ENCODE results near the gene TMPRSS9. TPM values are rescaled to one million over a fixed set of nuclear protein-coding genes. Genes with fewer than 3 reads are reported as not detected.

TMPRSS9 gene
- total RNA-seq: under 1 TPM; 0.09 to 0.84 (median 0.58) TPM
- polyA plus RNA-seq: under 1 TPM; 0.14 to 0.84 TPM

GRCh38 chr19:2359992-2360685 is at the start of gene TMPRSS9:
Gene TMPRSS9, plus strand, starts transcription at chr19:2360265. Its CDS starts 29,521 bp downstream, at chr19:2389786.
- WGBS, 2 donors: 8 to 11% methylated on average over 37 to 43 of the region's 44 CpGs

GRCh38 chr19:2311093-2311492 is 49.0 kb upstream of the TMPRSS9 start:
- ATAC-seq: no peak
- intact Hi-C loops (cut with DNase I): no loop called here
- Histone ChIP-seq H3K9me3 (no peaks in the 10 kb centered on the region), H3K27ac (no peak overlapping the region), H3K27me3 (no peaks in the 10 kb centered on the region), H3K4me1 (no peaks in the 10 kb centered on the region), H3K4me3 (no peak overlapping the region), H3K36me3 (no peaks in the 10 kb centered on the region)
- no peak for TF ChIP-seq CTCF (IDR thresholded peaks at IDR 0.05)
- WGBS, 2 donors: 96 to 97% methylated on average over 4 of the region's 4 CpGs
- FAIRE-seq: no peak
- no peak for DNase-seq

More at GRCh38 chr19:2359992-2360685, at the start of gene TMPRSS9:
- H3K4me1 ChIP-seq: no peaks in the 10 kb centered on the region
- ATAC-seq (peak in 2 of 4 donors; percentile 16 to 19), FAIRE-seq (no peak), DNase-seq (peak in 2 of 6 donors; percentile 59 to 73)
- intact Hi-C loops (cut with DNase I): no loop called here
- H3K9me3 ChIP-seq: no peaks in the 10 kb centered on the region
- H3K27ac ChIP-seq: no peak within 1 kb of the TSS
- TF ChIP-seq CTCF (IDR thresholded peaks at IDR 0.05): no peak
- H3K27me3 ChIP-seq: peaks cover 0 to 18% (median 0%) of the 10 kb centered on the region in 4 donors
- H3K36me3 ChIP-seq: no peaks in the 10 kb centered on the region
- H3K4me3 ChIP-seq: no peak within 1 kb of the TSS

- intact Hi-C loops (cut with DNase I): no loop called here
- 35 to 41% methylated on average over 25 to 28 of the region's 28 CpGs for WGBS, 2 donors
- H3K9me3 ChIP-seq: no peaks in the 10 kb centered on the region
- no peak overlapping the region for H3K27ac ChIP-seq
- TF ChIP-seq CTCF (IDR thresholded peaks at IDR 0.05): no peak
- no peaks in the 10 kb centered on the region for H3K27me3 ChIP-seq
- no peak for FAIRE-seq
- no peaks in the 10 kb centered on the region for H3K36me3 ChIP-seq
- no peak for ATAC-seq
- no peak overlapping the region for H3K4me3 ChIP-seq
- no peak for DNase-seq
- no peaks in the 10 kb centered on the region for H3K4me1 ChIP-seq
Observed at GRCh38 chr19:2312820-2313501, 47.1 kb upstream of the TMPRSS9 start.

GRCh38 chr19:2315121-2315817 is 44.8 kb upstream of the TMPRSS9 start:
- H3K27ac ChIP-seq: no peak overlapping the region
- ATAC-seq (no peak), DNase-seq (no peak), FAIRE-seq (no peak)
- H3K27me3 ChIP-seq: no peaks in the 10 kb centered on the region
- no peaks in the 10 kb centered on the region for H3K9me3 ChIP-seq
- TF ChIP-seq CTCF (IDR thresholded peaks at IDR 0.05): no peak
- no peak overlapping the region for H3K4me3 ChIP-seq
- no peaks in the 10 kb centered on the region for H3K4me1 ChIP-seq
- 85 to 86% methylated on average over 7 of the region's 7 CpGs for WGBS, 2 donors
- intact Hi-C loops (cut with DNase I): no loop called here
- H3K36me3 ChIP-seq: no peaks in the 10 kb centered on the region

Measured in pancreas (tissue), 10 donors.